Natural killer cell treated with Interleukin-12 subunit alpha and Interleukin-12 subunit beta and Interleukin-15 and Interleukin-18, amount 100 ng/mL, for 72 hours (primary cell): ENCODE measurements around the gene IPO9. TPM values are rescaled to one million over a fixed set of nuclear protein-coding genes. Genes with fewer than 3 reads are reported as not detected.

Source experiments
- ATAC-seq, 2 donors: fragments of 150-1000 bp; cut with Tn5 transposase in 1 of 2; sonication (Bioruptor Pico), chemical (Tn5 transposase) in 1 of 2; 2 replicates each; pipeline ENCODE4 v1.10.0; 2021
- DNase-seq: peaks from one replicate; pipeline ENCODE4 v3.0.0; 2022; ENCODE audit warnings: low spot score
- H3K27ac Mint-ChIP-seq, 2 donors: 1 replicate in 1 of 2; 2 replicates in 1 of 2; pipeline ENCODE4 v1.8.0; 2022; ENCODE audit warnings: mixed read lengths in 2 of 2, mild to moderate bottlenecking in 1 of 2, moderate library complexity in 1 of 2
- H3K27me3 Mint-ChIP-seq, 2 donors: 1 replicate in 1 of 2; 2 replicates in 1 of 2; pipeline ENCODE4 v1.8.0; 2022; ENCODE audit warnings: mixed read lengths in 2 of 2
- H3K36me3 Mint-ChIP-seq: one replicate; pipeline ENCODE4 v1.8.0; 2022; ENCODE audit warnings: mixed read lengths
- H3K4me1 Mint-ChIP-seq, 2 donors: 1 replicate in 1 of 2; 2 replicates in 1 of 2; pipeline ENCODE4 v1.8.0; 2022; ENCODE audit warnings: low read depth in 2 of 2, mixed read lengths in 2 of 2, mild to moderate bottlenecking in 1 of 2
- H3K4me3 Mint-ChIP-seq: one replicate; pipeline ENCODE4 v1.8.0; 2022; ENCODE audit warnings: mixed read lengths
- H3K9me3 Mint-ChIP-seq: 2 replicates; pipeline ENCODE4 v1.8.0; 2022; ENCODE audit warnings: mixed read lengths
- total RNA-seq, 2 donors: library from RNA; stranded (reverse); gene quantifications; one replicate each; pipeline ENCODE4 v1.2.3, GENCODE V29; 2022

The IPO9 gene
- total RNA-seq, 2 donors from 2014 or later: 61.4 to 91.0 TPM

- Mint-ChIP-seq H3K4me1 (no peaks in the 10 kb centered on the region), H3K4me3 (no peak overlapping the region), H3K27ac (no peak overlapping the region), H3K36me3 (no peaks in the 10 kb centered on the region), H3K9me3 (no peaks in the 10 kb centered on the region), H3K27me3 (peaks cover 7 to 11% of the 10 kb centered on the region in 2 donors)
- DNase-seq (no peak), ATAC-seq (no peak)
Observed at GRCh38 chr1:201902198-201902597, 73.2 kb downstream of the IPO9 start.

GRCh38 chr1:201903135-201903534 is 74.2 kb downstream of the IPO9 start:
- Mint-ChIP-seq H3K27ac (no peak overlapping the region), H3K4me3 (no peak overlapping the region), H3K9me3 (no peaks in the 10 kb centered on the region), H3K27me3 (peaks cover 7 to 11% of the 10 kb centered on the region in 2 donors), H3K4me1 (no peaks in the 10 kb centered on the region), H3K36me3 (no peaks in the 10 kb centered on the region)
- DNase-seq: no peak
- no peak for ATAC-seq

- H3K27ac Mint-ChIP-seq: no peak overlapping the region
- H3K36me3 Mint-ChIP-seq: no peaks in the 10 kb centered on the region
- no peak for DNase-seq
- no peak for ATAC-seq
- no peak overlapping the region for H3K4me3 Mint-ChIP-seq
- H3K4me1 Mint-ChIP-seq: no peaks in the 10 kb centered on the region
- H3K27me3 Mint-ChIP-seq: peaks cover 7 to 11% of the 10 kb centered on the region in 2 donors
- H3K9me3 Mint-ChIP-seq: no peaks in the 10 kb centered on the region
Observed at GRCh38 chr1:201904579-201904978, 75.6 kb downstream of the IPO9 start.

GRCh38 chr1:201905234-201905890 is 76.4 kb downstream of the IPO9 start:
- Mint-ChIP-seq H3K9me3 (no peaks in the 10 kb centered on the region), H3K27me3 (peaks cover 5 to 7% of the 10 kb centered on the region in 2 donors), H3K4me3 (no peak overlapping the region), H3K4me1 (no peaks in the 10 kb centered on the region), H3K27ac (no peak overlapping the region), H3K36me3 (no peaks in the 10 kb centered on the region)
- ATAC-seq: peak in 1 of 2 donors; percentile 22
- no peak for DNase-seq

- H3K9me3 Mint-ChIP-seq: no peaks in the 10 kb centered on the region
- H3K4me1 Mint-ChIP-seq: no peaks in the 10 kb centered on the region
- H3K27me3 Mint-ChIP-seq: peaks cover 0 to 10% of the 10 kb centered on the region in 2 donors
- H3K36me3 Mint-ChIP-seq: no peaks in the 10 kb centered on the region
- H3K4me3 Mint-ChIP-seq: no peak overlapping the region
- no peak overlapping the region for H3K27ac Mint-ChIP-seq
- ATAC-seq: no peak
- DNase-seq: no peak
Observed at GRCh38 chr1:201906336-201906735, 77.4 kb downstream of the IPO9 start.

GRCh38 chr1:201907621-201908020 is 78.7 kb downstream of the IPO9 start:
- Mint-ChIP-seq H3K36me3 (no peaks in the 10 kb centered on the region), H3K4me3 (no peak overlapping the region), H3K9me3 (no peaks in the 10 kb centered on the region), H3K27ac (no peak overlapping the region), H3K27me3 (peaks cover 0 to 10% of the 10 kb centered on the region in 2 donors), H3K4me1 (no peaks in the 10 kb centered on the region)
- DNase-seq (no peak), ATAC-seq (no peak)

- DNase-seq: no peak
- Mint-ChIP-seq H3K9me3 (no peaks in the 10 kb centered on the region), H3K36me3 (no peaks in the 10 kb centered on the region), H3K4me3 (no peak overlapping the region), H3K4me1 (no peaks in the 10 kb centered on the region), H3K27me3 (peaks cover 17 to 18% of the 10 kb centered on the region in 2 donors), H3K27ac (peak overlapping the region in 1 of 2 donors; percentile 22)
- ATAC-seq: no peak
Observed at GRCh38 chr1:201911826-201912571, 83.0 kb downstream of the IPO9 start.

GRCh38 chr1:201912832-201913231 is 83.9 kb downstream of the IPO9 start:
- Mint-ChIP-seq H3K4me1 (no peaks in the 10 kb centered on the region), H3K4me3 (no peak overlapping the region), H3K27ac (peak overlapping the region in 1 of 2 donors; percentile 22), H3K27me3 (peaks cover 17 to 19% of the 10 kb centered on the region in 2 donors), H3K36me3 (no peaks in the 10 kb centered on the region), H3K9me3 (no peaks in the 10 kb centered on the region)
- DNase-seq (no peak), ATAC-seq (no peak)

- H3K36me3 Mint-ChIP-seq: no peaks in the 10 kb centered on the region
- H3K4me1 Mint-ChIP-seq: no peaks in the 10 kb centered on the region
- H3K4me3 Mint-ChIP-seq: no peak overlapping the region
- H3K27me3 Mint-ChIP-seq: peaks cover 16 to 29% of the 10 kb centered on the region in 2 donors
- H3K9me3 Mint-ChIP-seq: no peaks in the 10 kb centered on the region
- no peak for ATAC-seq
- H3K27ac Mint-ChIP-seq: no peak overlapping the region
- no peak for DNase-seq
Observed at GRCh38 chr1:201914456-201915235, 85.7 kb downstream of the IPO9 start.

- no peaks in the 10 kb centered on the region for H3K9me3 Mint-ChIP-seq
- no peaks in the 10 kb centered on the region for H3K4me1 Mint-ChIP-seq
- H3K27me3 Mint-ChIP-seq: peaks cover 16 to 29% of the 10 kb centered on the region in 2 donors
- no peak overlapping the region for H3K4me3 Mint-ChIP-seq
- no peak overlapping the region for H3K27ac Mint-ChIP-seq
- ATAC-seq (peak in 1 of 2 donors; percentile 45), DNase-seq (no peak)
- no peaks in the 10 kb centered on the region for H3K36me3 Mint-ChIP-seq
Observed at GRCh38 chr1:201916649-201917249, 87.8 kb downstream of the IPO9 start.

- Mint-ChIP-seq H3K27ac (no peak overlapping the region), H3K27me3 (peaks cover 18 to 35% of the 10 kb centered on the region in 2 donors), H3K36me3 (no peaks in the 10 kb centered on the region), H3K4me3 (no peak overlapping the region), H3K4me1 (no peaks in the 10 kb centered on the region), H3K9me3 (no peaks in the 10 kb centered on the region)
- DNase-seq (no peak), ATAC-seq (no peak)
Observed at GRCh38 chr1:201917362-201918033, 88.5 kb downstream of the IPO9 start.

- no peak overlapping the region for H3K27ac Mint-ChIP-seq
- H3K27me3 Mint-ChIP-seq: peaks cover 18 to 36% of the 10 kb centered on the region in 2 donors
- no peaks in the 10 kb centered on the region for H3K4me1 Mint-ChIP-seq
- ATAC-seq (no peak), DNase-seq (no peak)
- H3K36me3 Mint-ChIP-seq: no peaks in the 10 kb centered on the region
- no peaks in the 10 kb centered on the region for H3K9me3 Mint-ChIP-seq
- H3K4me3 Mint-ChIP-seq: no peak overlapping the region
Observed at GRCh38 chr1:201918343-201918742, 89.4 kb downstream of the IPO9 start.

GRCh38 chr1:201921952-201922558 is 93.1 kb downstream of the IPO9 start:
- Mint-ChIP-seq H3K4me1 (no peaks in the 10 kb centered on the region), H3K27ac (no peak overlapping the region), H3K9me3 (no peaks in the 10 kb centered on the region), H3K36me3 (no peaks in the 10 kb centered on the region), H3K4me3 (no peak overlapping the region), H3K27me3 (peaks cover 16 to 25% of the 10 kb centered on the region in 2 donors)
- DNase-seq: no peak
- ATAC-seq: no peak
